Psoas muscle (tissue), 8 donors: Measurements from ENCODE around the gene RAD51B. TPM values are rescaled to one million over a fixed set of nuclear protein-coding genes. Genes with fewer than 3 reads are reported as not detected.

Source experiments
- ATAC-seq, 4 donors: fragments of 200-7000 bp; cut with Tn5 transposase; one replicate each; pipeline ENCODE4 v1.9.1; 2020; ENCODE audit warnings: moderate library complexity in 3 of 4, mild to moderate bottlenecking in 2 of 4
- DNase-seq, 2 donors: peaks; one replicate each; pipeline ENCODE4 v3.0.0-alpha.2; 2020
- H3K27ac ChIP-seq: fragments of 200-600 bp; one replicate; pipeline ENCODE4 v1.8.0; 2022
- H3K27me3 ChIP-seq, 3 donors: fragments of 200-600 bp in 1 of 3; one replicate each; pipeline versions ENCODE4 v1.6.1 to v1.8.0; 2013 to 2022; ENCODE audit warnings: low read length in 2 of 3, mild to moderate bottlenecking in 2 of 3, moderate library complexity in 1 of 3; ENCODE audit not compliant: insufficient read depth in 3 of 3
- H3K36me3 ChIP-seq, 2 donors: fragments of 200-600 bp in 1 of 2; one replicate each; pipeline versions ENCODE4 v1.6.1 to v1.8.0; 2013 to 2022; ENCODE audit warnings: low read depth in 1 of 2, mild to moderate bottlenecking in 1 of 2, moderate library complexity in 1 of 2; ENCODE audit not compliant: insufficient read depth in 1 of 2
- H3K4me1 ChIP-seq: fragments of 200-600 bp; one replicate; pipeline ENCODE4 v1.8.0; 2022
- H3K4me3 ChIP-seq: fragments of 200-600 bp; one replicate; pipeline ENCODE4 v1.8.0; 2022; ENCODE audit warnings: mild to moderate bottlenecking
- H3K9me3 ChIP-seq: fragments of 200-600 bp; one replicate; pipeline ENCODE4 v1.8.0; 2022
- WGBS, 3 donors: extraction: QIAGEN DNeasy Blood & Tissue Kit; methylation state at CpG; one replicate each; pipeline versions ENCODE4 v1.1.6 to v1.1.7; 2013; 5-methylcytosine and 5-hydroxymethylcytosine counted together
- intact Hi-C, 2 donors: fragments of 100-400 bp; cut with DNase I; formaldehyde crosslinking; loops; one replicate each; pipeline versions ENCODE4 v1.11.0 to v1.14.2; 2022
- polyA plus RNA-seq, 3 donors: library from polyadenylated mRNA; stranded (reverse); fragments of 200-250 nt; gene quantifications; one replicate each; pipeline ENCODE4 v1.2.3, GENCODE V29; 2013
- total RNA-seq, 4 donors: library from RNA; stranded (reverse); fragmentation: NEBNext Ultra II Directional in 2 of 4; extraction: Animal tissue kit (Norgen Biotek cat#: 25700) in 2 of 4; gene quantifications; one replicate each; pipeline versions ENCODE4 v1.2.1 to v1.2.4, GENCODE V29; 2021 to 2023
- TF ChIP-seq, protein P1 (sequence below): fragments of 200-600 bp; IDR thresholded peaks from one replicate; pipeline ENCODE4 v1.8.0; 2022; ENCODE audit warnings: antibody characterized with exemption
- donor health status: healthy with polysubstance abuse.
- donor health status: DM: no; HTN: no; CAD: no; lungs with moderate emphysema.
- donor health status: Bipolar disorder and iron deficiency.
- donor health status: healthy.
- donor health status: DM: yes; HTN: yes; CAD: no.
- donor health status: DM: no; HTN: no; CAD: no.
- donor health status: DM: no; HTN: no; CAD: no.
- donor health status: DM: yes; HTN: yes; CAD: no.

RAD51B gene
- total and polyA plus RNA-seq, 7 donors, result 0.60 to 7.2 (median 2.2) TPM

DNA sequence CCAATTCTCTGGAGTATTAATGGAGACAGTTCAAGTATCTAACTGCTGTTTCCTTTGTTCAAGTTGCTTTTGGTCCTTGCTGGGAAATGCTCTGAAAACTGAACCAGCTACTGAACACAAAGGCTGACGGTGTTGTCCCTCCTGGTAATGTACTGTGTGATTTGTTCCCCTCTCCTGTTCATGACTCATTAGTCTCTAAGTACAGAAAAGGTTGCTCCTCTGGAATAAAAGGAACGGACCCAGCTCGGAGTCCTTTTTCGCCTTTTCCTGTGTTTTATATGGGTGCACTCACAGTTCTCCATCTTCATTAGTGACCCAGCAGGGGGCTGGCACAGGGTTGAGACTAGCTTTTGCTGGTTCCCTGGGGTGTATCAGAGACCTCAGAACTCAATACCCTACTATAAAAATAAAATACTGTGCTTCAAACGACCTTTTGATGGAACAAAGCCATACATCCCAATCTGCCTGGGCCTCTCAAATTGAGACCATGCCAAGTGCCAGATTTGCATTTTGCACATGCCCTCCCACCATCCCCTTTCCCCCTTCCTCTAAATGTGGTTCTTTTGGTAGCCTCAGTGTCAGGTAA is 269.7 kb downstream of the RAD51B start:
- Histone ChIP-seq H3K4me1 (peaks cover 12% of the 10 kb centered on the region), H3K27ac (peak overlapping the region; percentile 24), H3K9me3 (peaks cover 4% of the 10 kb centered on the region), H3K4me3 (peak overlapping the region; percentile 50), H3K27me3 (no peaks in the 10 kb centered on the region), H3K36me3 (no peaks in the 10 kb centered on the region)
- 42 to 60% (median 46%) methylated on average over 5 of the region's 5 CpGs for WGBS, 3 donors
- peak; percentile 40 to 71 (median 69) for ATAC-seq
- intact Hi-C loops, result loop anchor here in 1 of 2 donors (5.0 to 10.0 kb wide), 2 partner anchors 156 to 728 kb away; no protein-coding TSS in a partner anchor
- no peak for DNase-seq
- TF ChIP-seq, protein P1, sequence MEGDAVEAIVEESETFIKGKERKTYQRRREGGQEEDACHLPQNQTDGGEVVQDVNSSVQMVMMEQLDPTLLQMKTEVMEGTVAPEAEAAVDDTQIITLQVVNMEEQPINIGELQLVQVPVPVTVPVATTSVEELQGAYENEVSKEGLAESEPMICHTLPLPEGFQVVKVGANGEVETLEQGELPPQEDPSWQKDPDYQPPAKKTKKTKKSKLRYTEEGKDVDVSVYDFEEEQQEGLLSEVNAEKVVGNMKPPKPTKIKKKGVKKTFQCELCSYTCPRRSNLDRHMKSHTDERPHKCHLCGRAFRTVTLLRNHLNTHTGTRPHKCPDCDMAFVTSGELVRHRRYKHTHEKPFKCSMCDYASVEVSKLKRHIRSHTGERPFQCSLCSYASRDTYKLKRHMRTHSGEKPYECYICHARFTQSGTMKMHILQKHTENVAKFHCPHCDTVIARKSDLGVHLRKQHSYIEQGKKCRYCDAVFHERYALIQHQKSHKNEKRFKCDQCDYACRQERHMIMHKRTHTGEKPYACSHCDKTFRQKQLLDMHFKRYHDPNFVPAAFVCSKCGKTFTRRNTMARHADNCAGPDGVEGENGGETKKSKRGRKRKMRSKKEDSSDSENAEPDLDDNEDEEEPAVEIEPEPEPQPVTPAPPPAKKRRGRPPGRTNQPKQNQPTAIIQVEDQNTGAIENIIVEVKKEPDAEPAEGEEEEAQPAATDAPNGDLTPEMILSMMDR, result no peak

DNA sequence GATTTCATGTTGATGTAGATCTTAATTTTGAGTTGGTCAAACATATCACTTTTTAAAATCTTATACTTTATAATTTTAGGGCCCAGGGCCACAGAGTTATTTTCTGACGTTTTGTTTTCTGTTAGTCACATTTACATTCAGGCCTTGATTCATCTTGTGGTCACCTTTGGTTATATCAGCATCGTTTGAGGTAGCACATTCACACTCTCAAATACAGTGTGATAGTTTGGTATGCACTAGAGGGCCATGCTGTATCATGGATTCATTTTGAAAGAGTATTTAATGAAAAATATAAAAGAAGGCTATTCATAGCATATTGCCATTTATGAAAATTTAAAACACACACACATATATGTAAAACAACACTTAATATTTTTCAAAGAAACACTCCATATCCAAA is 274.6 kb downstream of the RAD51B start:
- TF ChIP-seq, protein P1, result no peak
- Histone ChIP-seq H3K9me3 (peaks cover 4% of the 10 kb centered on the region), H3K27me3 (no peaks in the 10 kb centered on the region), H3K36me3 (no peaks in the 10 kb centered on the region), H3K4me1 (peaks cover 3% of the 10 kb centered on the region), H3K4me3 (no peak overlapping the region), H3K27ac (no peak overlapping the region)
- no peak for DNase-seq
- intact Hi-C loops, result no loop called here
- ATAC-seq, result no peak
- 71 to 78% (median 76%) methylated on average over 2 of the region's 2 CpGs for whole genome bisulfite sequencing, 3 donors

DNA sequence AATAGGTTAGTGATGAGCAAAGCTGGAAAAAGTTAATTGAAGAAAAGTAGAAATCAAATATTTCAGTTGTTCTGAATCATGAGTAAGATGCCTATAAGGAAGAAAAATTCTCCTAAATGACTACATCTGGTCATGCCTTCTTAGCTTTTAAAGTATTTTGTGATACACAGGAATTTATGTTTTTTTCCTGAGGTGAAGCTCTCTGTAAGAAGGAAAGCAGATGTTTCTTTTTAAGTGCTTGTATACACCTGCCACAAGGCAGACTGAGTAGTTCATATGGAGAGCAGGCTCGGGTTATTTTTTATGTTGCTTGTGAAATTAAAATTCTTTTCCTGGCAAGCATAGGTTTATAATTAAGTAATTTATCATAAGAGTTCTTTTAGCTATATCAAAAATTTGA is 275.2 kb downstream of the RAD51B start:
- H3K4me3 ChIP-seq, result no peak overlapping the region
- TF ChIP-seq, protein P1, result no peak
- H3K27ac ChIP-seq, result no peak overlapping the region
- ATAC-seq, result no peak
- H3K36me3 ChIP-seq, result no peaks in the 10 kb centered on the region
- intact Hi-C loops, result no loop called here
- 63 to 72% (median 71%) methylated on average over 1 of the region's 1 CpG for WGBS, 3 donors
- no peak for DNase-seq
- peaks cover 0 to 2% (median 0%) of the 10 kb centered on the region in 3 donors for H3K27me3 ChIP-seq
- H3K4me1 ChIP-seq, result no peaks in the 10 kb centered on the region
- peaks cover 4% of the 10 kb centered on the region for H3K9me3 ChIP-seq

DNA sequence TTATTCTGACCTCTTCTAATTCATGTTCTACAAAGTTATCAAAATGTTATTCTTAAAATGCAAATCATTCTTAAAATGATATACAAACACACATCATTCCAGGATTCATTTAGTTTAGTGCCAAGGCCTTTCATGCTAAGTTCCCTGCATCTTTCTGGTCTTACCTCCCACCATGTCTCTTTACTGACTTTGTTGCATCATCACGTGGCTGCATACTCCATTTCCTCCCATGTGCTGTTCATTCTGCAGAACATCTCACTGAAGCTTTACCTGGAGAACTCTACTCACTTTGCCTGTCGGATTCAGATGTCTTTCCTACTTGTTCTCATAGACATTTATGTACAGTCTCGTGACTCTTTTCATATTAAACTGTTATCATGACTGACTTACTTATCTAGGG is 278.1 kb downstream of the RAD51B start:
- Histone ChIP-seq H3K4me3 (no peak overlapping the region), H3K9me3 (peaks cover 17% of the 10 kb centered on the region), H3K27me3 (peaks cover 0 to 2% (median 0%) of the 10 kb centered on the region in 3 donors), H3K4me1 (no peaks in the 10 kb centered on the region), H3K36me3 (no peaks in the 10 kb centered on the region), H3K27ac (no peak overlapping the region)
- no peak for ATAC-seq
- intact Hi-C loops, result no loop called here
- WGBS, 3 donors, result 92 to 96% (median 93%) methylated on average over 3 of the region's 3 CpGs
- DNase-seq, result no peak
- TF ChIP-seq, protein P1, result no peak

DNA sequence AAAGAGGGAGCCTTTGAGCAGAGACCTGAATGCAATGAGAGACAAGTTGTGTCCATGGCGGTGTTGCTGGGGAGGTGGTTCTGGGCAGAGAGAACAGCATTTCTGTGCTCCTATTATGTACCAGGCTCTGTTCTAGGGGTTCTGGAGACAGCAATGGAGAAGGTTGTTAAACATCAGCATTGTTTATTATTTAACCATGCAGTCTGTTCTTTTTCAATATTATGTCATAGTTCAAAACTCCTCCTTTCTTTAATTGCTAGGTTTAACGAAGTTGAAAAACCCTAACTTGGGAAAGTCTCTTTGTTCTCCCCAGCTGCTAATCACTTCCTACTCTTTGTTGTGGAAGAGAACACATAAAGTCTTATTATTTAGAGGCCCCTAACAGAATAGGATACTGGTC is 279.3 kb downstream of the RAD51B start:
- DNase-seq (no peak), ATAC-seq (no peak)
- Histone ChIP-seq H3K9me3 (peaks cover 17% of the 10 kb centered on the region), H3K27me3 (peaks cover 0 to 2% (median 0%) of the 10 kb centered on the region in 3 donors), H3K27ac (no peak overlapping the region), H3K4me1 (no peaks in the 10 kb centered on the region), H3K36me3 (no peaks in the 10 kb centered on the region), H3K4me3 (no peak overlapping the region)
- TF ChIP-seq, protein P1, result no peak
- 78 to 82% (median 78%) methylated on average over 2 of the region's 2 CpGs for WGBS, 3 donors
- intact Hi-C loops, result no loop called here
